PC-3 (cell line): ENCODE measurements around the gene TMEM212. TPM values are rescaled to one million over a fixed set of nuclear protein-coding genes. Genes with fewer than 3 reads are reported as not detected.

ENCODE experiments used
- ATAC-seq: fragments of 200-7000 bp; cut with Tn5 transposase; 2 replicates; pipeline ENCODE4 v1.9.1; 2020; ENCODE audit warnings: mild to moderate bottlenecking, moderate library complexity
- BruUV-seq: library from RNA; stranded (reverse); fragments of 400-500 nt; replicated peaks from 2 replicates; lab custom pipeline; 2021; lab: Mats Ljungman, UMichigan
- CTCF ChIA-PET: fragments of 300-600 bp; sonication (Branson Sonifier 250); formaldehyde crosslinking; loops from one replicate; lab custom pipeline; 2022; ENCODE audit warnings: antibody characterized with exemption; lab: Charles Lee
- POLR2A ChIA-PET: fragments of 300-600 bp; sonication (Branson Sonifier 250); formaldehyde crosslinking; loops from one replicate; lab custom pipeline; 2022; ENCODE audit warnings: antibody characterized with exemption; ENCODE audit not compliant: unreplicated experiment; lab: Charles Lee
- DNase-seq: peaks from one replicate; pipeline ENCODE4 v3.0.0-alpha.2; 2015
- H2AFZ ChIP-seq: fragments of 300-600 bp; sonication (generic); 2 replicates; pipeline ENCODE4 v1.6.0; 2016; ENCODE audit warnings: antibody characterized with exemption, low read length
- H3F3A ChIP-seq: fragments of 300-600 bp; sonication (generic); one replicate; pipeline ENCODE4 v1.6.0; 2017; ENCODE audit warnings: antibody characterized with exemption, low read length, control low read depth, mild to moderate bottlenecking; ENCODE audit not compliant: unreplicated experiment
- H3K27ac ChIP-seq: fragments of 300-600 bp; sonication (generic); 2 replicates; pipeline ENCODE4 v1.5.1; 2016; ENCODE audit warnings: mild to moderate bottlenecking, low read length
- H3K27me3 ChIP-seq: fragments of 300-600 bp; sonication (generic); 2 replicates; pipeline ENCODE4 v1.6.1; 2016; ENCODE audit warnings: low read length, mixed read lengths
- H3K36me3 ChIP-seq: fragments of 300-600 bp; sonication (generic); 2 replicates; pipeline ENCODE4 v1.6.1; 2016; ENCODE audit warnings: low read depth, mixed run types, low read length, mixed read lengths
- H3K4me1 ChIP-seq: fragments of 300-600 bp; sonication (generic); 2 replicates; pipeline ENCODE4 v1.5.1; 2016; ENCODE audit warnings: low read length; ENCODE audit not compliant: insufficient read depth
- H3K4me2 ChIP-seq: fragments of 300-600 bp; sonication (generic); 2 replicates; pipeline ENCODE4 v1.6.0; 2016; ENCODE audit warnings: low read length
- H3K4me3 ChIP-seq: fragments of 300-600 bp; sonication (generic); 2 replicates; pipeline ENCODE4 v1.5.1; 2016; ENCODE audit warnings: mild to moderate bottlenecking, low read length, mixed read lengths
- H3K79me2 ChIP-seq: fragments of 300-600 bp; sonication (generic); 2 replicates; pipeline ENCODE4 v1.6.1; 2017; ENCODE audit warnings: low read length, mixed read lengths
- H3K9ac ChIP-seq: fragments of 300-600 bp; sonication (generic); 2 replicates; pipeline ENCODE4 v1.6.0; 2016; ENCODE audit warnings: mild to moderate bottlenecking, low read length
- H3K9me2 ChIP-seq: fragments of 300-600 bp; sonication (generic); replicated peaks from 2 replicates; pipeline ENCODE4 v1.6.1; 2016; ENCODE audit warnings: mixed run types, low read length, mixed read lengths
- H3K9me3 ChIP-seq: fragments of 300-600 bp; sonication (generic); 2 replicates; pipeline ENCODE4 v1.6.1; 2016; ENCODE audit warnings: low read length, mixed read lengths
- H4K20me1 ChIP-seq: fragments of 300-600 bp; sonication (generic); 2 replicates; pipeline ENCODE4 v1.6.1; 2016; ENCODE audit warnings: low read length, mixed read lengths
- CTCF ChIP-seq: fragments of 300-600 bp; sonication (generic); conservative IDR thresholded peaks from 2 replicates; pipeline ENCODE4 v1.5.1; 2017; ENCODE audit warnings: antibody characterized with exemption, low read depth, mild to moderate bottlenecking, low read length
- EZH2 ChIP-seq: fragments of 300-600 bp; sonication (generic); IDR thresholded peaks from one replicate; pipeline ENCODE4 v1.6.1; 2017; ENCODE audit warnings: antibody characterized with exemption, mild to moderate bottlenecking, low read length; ENCODE audit not compliant: unreplicated experiment
- EZH2phosphoT487 ChIP-seq: fragments of 300-600 bp; sonication (generic); IDR thresholded peaks from 2 replicates; pipeline ENCODE4 v1.6.1; 2018; ENCODE audit warnings: mild to moderate bottlenecking, antibody characterized with exemption, low read length, borderline replicate concordance
- intact Hi-C: fragments of 100-400 bp; cut with micrococcal nuclease; formaldehyde crosslinking; loops from 2 replicates; pipeline ENCODE4 v1.9.0; 2023
- total RNA-seq: library from RNA; depleted of rRNA; stranded (reverse); fragments of >200 nt; gene quantifications from 2 replicates; pipeline ENCODE4 v1.2.3, GENCODE V29; 2014

Gene TMEM212
- total RNA-seq, 1 experiment from 2014 or later, result not detected

- ATAC-seq, result no peak
- H3K4me3 ChIP-seq, result no peak overlapping the region
- no peaks in the 10 kb centered on the region for H3K9me3 ChIP-seq
- no peaks in the 10 kb centered on the region for H4K20me1 ChIP-seq
- H3K79me2 ChIP-seq, result no peaks in the 10 kb centered on the region
- no peaks in the 10 kb centered on the region for H3K9me2 ChIP-seq
- peaks cover 5% of the 10 kb centered on the region; the same call in 1 of the 2 replicates for H3K27me3 ChIP-seq
- POLR2A ChIA-PET, result no interaction called here
- no peak overlapping the region for H3K9ac ChIP-seq
- H3K27ac ChIP-seq, result no peak overlapping the region
- intact Hi-C loops, result no loop called here
- CTCF ChIA-PET, result no interaction called here
- H2AFZ ChIP-seq, result no peak overlapping the region
- no TSS peak for BruUV-seq
- no peak overlapping the region for H3K4me2 ChIP-seq
- no peak for TF ChIP-seq EZH2
- no peak for TF ChIP-seq EZH2phosphoT487
- no peak for TF ChIP-seq CTCF
- no peak for DNase-seq
- no peaks in the 10 kb centered on the region for H3K4me1 ChIP-seq
- H3F3A ChIP-seq, result no peaks in the 10 kb centered on the region
- H3K36me3 ChIP-seq, result no peaks in the 10 kb centered on the region
Measured at GRCh38 chr3:171895291-171895690, 52.1 kb downstream of the TMEM212 start.

- ATAC-seq, result no peak
- Histone ChIP-seq H3K4me1 (no peaks in the 10 kb centered on the region), H3K9ac (no peak overlapping the region), H3K79me2 (no peaks in the 10 kb centered on the region), H4K20me1 (no peaks in the 10 kb centered on the region), H2AFZ (no peak overlapping the region), H3F3A (no peaks in the 10 kb centered on the region), H3K27me3 (peaks cover 5% of the 10 kb centered on the region; the same call in 1 of the 2 replicates), H3K36me3 (no peaks in the 10 kb centered on the region), H3K9me3 (no peaks in the 10 kb centered on the region), H3K4me3 (no peak overlapping the region), H3K27ac (no peak overlapping the region), H3K9me2 (no peaks in the 10 kb centered on the region), H3K4me2 (no peak overlapping the region)
- ChIA-PET POLR2A (no interaction called here), CTCF (no interaction called here)
- no TSS peak for BruUV-seq
- DNase-seq, result no peak
- intact Hi-C loops, result no loop called here
- no peak for TF ChIP-seq CTCF
- TF ChIP-seq EZH2phosphoT487, result no peak
- TF ChIP-seq EZH2, result no peak
Measured at GRCh38 chr3:171895900-171896299, 52.8 kb downstream of the TMEM212 start.

- POLR2A ChIA-PET, result no interaction called here
- intact Hi-C loops, result no loop called here
- Histone ChIP-seq H2AFZ (no peak overlapping the region), H3K36me3 (no peaks in the 10 kb centered on the region), H4K20me1 (no peaks in the 10 kb centered on the region), H3K79me2 (no peaks in the 10 kb centered on the region), H3F3A (no peaks in the 10 kb centered on the region), H3K27ac (no peak overlapping the region), H3K9me3 (no peaks in the 10 kb centered on the region), H3K27me3 (peaks cover 5% of the 10 kb centered on the region; the same call in 1 of the 2 replicates), H3K4me1 (no peaks in the 10 kb centered on the region), H3K4me2 (no peak overlapping the region), H3K9ac (no peak overlapping the region), H3K4me3 (no peak overlapping the region), H3K9me2 (no peaks in the 10 kb centered on the region)
- CTCF ChIA-PET, result no interaction called here
- no peak for DNase-seq
- BruUV-seq, result no TSS peak
- TF ChIP-seq CTCF, result no peak
- TF ChIP-seq EZH2phosphoT487, result no peak
- no peak for TF ChIP-seq EZH2
- no peak for ATAC-seq
Measured at GRCh38 chr3:171896316-171896715, 53.2 kb downstream of the TMEM212 start.
